GM12873 (cell line): ENCODE measurements around the gene MAPK4.

Source experiments
- CTCF ChIP-seq: IDR thresholded peaks from 2 replicates; pipeline ENCODE4 v1.5.1; 2012; ENCODE audit warnings: low read depth, mild to moderate bottlenecking, moderate library complexity, low read length, control low read depth; ENCODE audit not compliant: insufficient read depth; ENCODE audit errors: missing control alignments

MAPK4 gene

GRCh38 chr18:50558157-50558556 lies 1.7 kb upstream of the MAPK4 start:
- TF ChIP-seq CTCF: no peak

- TF ChIP-seq CTCF: no peak
Observed at GRCh38 chr18:50558948-50559751, 737 bp upstream of the MAPK4 start.

- no peak for TF ChIP-seq CTCF
Observed at GRCh38 chr18:50560681-50561629, 1.1 kb downstream of the MAPK4 start.

- TF ChIP-seq CTCF: no peak
Observed at GRCh38 chr18:50562686-50563085, 2.8 kb downstream of the MAPK4 start.

- no peak for TF ChIP-seq CTCF
Observed at GRCh38 chr18:50563376-50563775, 3.5 kb downstream of the MAPK4 start.

- no peak for TF ChIP-seq CTCF
Observed at GRCh38 chr18:50569930-50570329, 10.0 kb downstream of the MAPK4 start.

GRCh38 chr18:50571606-50572005 lies 11.7 kb downstream of the MAPK4 start:
- no peak for TF ChIP-seq CTCF
